Bronchial epithelial cell (primary cell): ENCODE data around the gene UBR1. TPM values are rescaled to one million over a fixed set of nuclear protein-coding genes. Genes with fewer than 3 reads are reported as not detected.
"Not testable (repeated sequence)": the region's sequence is repeated elsewhere in the genome, so short reads cannot be mapped to it uniquely, and the experiment has no call there.

Experiments
- DNase-seq: peaks from one replicate; pipeline ENCODE4 v3.0.0-alpha.2; 2010; ENCODE audit warnings: low read depth
- FAIRE-seq: peaks from 2 replicates; lab custom pipeline; 2011; peaks lifted over from hg19 to GRCh38; lab: Jason Lieb, UNC
- H3K27me3 ChIP-seq: 2 replicates; pipeline ENCODE4 v1.5.1; 2011; ENCODE audit warnings: low read length; ENCODE audit not compliant: control insufficient read depth, insufficient read depth
- H3K36me3 ChIP-seq: 2 replicates; pipeline ENCODE4 v1.5.1; 2011; ENCODE audit warnings: low read length; ENCODE audit not compliant: control insufficient read depth, insufficient read depth
- H3K4me3 ChIP-seq: 2 replicates; pipeline ENCODE4 v1.5.1; 2011; ENCODE audit warnings: mild to moderate bottlenecking, low read depth, low read length, control low read depth
- total RNA-seq: library from RNA; depleted of rRNA; stranded (reverse); fragments of >200 nt; gene quantifications from 2 replicates; pipeline ENCODE4 v1.2.1, GENCODE V29; 2014
- TF ChIP-seq, protein P1 (sequence below): IDR thresholded peaks from 2 replicates; pipeline ENCODE4 v1.5.1; 2011; ENCODE audit warnings: mild to moderate bottlenecking, moderate library complexity, low read length, control low read depth, inconsistent platforms; ENCODE audit not compliant: insufficient read depth, severe bottlenecking

UBR1 gene
- total RNA-seq, 1 donor from 2014 or later, result 18.4 TPM

DNA sequence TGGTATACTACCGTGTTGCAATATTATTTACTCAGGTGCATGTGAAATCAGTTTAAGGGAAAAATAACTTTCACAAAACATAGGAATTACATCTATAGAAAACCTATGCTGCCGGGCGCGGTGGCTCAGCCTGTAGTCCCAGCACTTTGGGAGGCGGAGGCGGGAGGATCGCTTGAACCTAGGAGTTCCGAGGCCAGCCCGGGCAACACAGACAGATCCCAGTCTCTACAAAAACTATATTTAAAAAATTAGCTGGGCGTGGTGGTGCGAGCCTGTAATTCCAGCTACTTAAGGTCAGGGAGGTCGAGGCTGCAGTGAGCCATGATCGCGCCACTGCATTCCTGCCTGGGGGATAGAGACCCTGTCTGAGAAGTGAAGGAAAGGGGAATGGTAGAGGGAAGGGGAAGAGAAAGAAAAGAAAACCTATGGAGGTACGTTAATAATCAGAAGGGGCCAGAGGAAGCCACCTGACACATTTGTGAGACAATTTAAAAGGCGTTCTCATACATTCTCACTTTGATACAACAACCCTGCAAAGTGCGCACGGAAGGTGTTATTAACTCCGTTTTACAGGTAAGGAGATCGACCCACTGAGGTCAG is 27.1 kb upstream of the UBR1 start:
- Histone ChIP-seq H3K36me3 (no peaks in the 10 kb centered on the region), H3K27me3 (no peaks in the 10 kb centered on the region), H3K4me3 (peak overlapping the region; percentile 75)
- no peak for FAIRE-seq
- TF ChIP-seq, protein P1, sequence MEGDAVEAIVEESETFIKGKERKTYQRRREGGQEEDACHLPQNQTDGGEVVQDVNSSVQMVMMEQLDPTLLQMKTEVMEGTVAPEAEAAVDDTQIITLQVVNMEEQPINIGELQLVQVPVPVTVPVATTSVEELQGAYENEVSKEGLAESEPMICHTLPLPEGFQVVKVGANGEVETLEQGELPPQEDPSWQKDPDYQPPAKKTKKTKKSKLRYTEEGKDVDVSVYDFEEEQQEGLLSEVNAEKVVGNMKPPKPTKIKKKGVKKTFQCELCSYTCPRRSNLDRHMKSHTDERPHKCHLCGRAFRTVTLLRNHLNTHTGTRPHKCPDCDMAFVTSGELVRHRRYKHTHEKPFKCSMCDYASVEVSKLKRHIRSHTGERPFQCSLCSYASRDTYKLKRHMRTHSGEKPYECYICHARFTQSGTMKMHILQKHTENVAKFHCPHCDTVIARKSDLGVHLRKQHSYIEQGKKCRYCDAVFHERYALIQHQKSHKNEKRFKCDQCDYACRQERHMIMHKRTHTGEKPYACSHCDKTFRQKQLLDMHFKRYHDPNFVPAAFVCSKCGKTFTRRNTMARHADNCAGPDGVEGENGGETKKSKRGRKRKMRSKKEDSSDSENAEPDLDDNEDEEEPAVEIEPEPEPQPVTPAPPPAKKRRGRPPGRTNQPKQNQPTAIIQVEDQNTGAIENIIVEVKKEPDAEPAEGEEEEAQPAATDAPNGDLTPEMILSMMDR, result no peak
- no peak for DNase-seq

DNA sequence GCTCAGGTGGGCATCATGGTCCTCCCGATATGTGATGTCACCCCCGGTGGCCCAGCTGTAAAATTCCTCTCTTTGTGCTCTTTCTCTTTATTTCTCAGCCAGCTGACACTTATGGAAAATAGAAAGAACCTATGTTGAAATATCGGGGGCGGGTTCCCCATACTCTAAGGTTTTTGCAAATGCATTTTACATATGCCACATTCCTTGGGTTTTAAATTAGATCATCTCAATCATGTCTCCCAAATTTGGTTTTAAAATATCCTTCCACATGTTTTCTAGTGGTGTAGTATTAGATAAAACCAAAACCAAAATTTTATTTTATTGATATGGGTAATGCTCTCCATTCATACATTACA is 23.1 kb upstream of the UBR1 start:
- no peaks in the 10 kb centered on the region for H3K36me3 ChIP-seq
- TF ChIP-seq, protein P1, result no peak
- no peak overlapping the region for H3K4me3 ChIP-seq
- no peaks in the 10 kb centered on the region for H3K27me3 ChIP-seq
- FAIRE-seq, result no peak
- DNase-seq, result no peak

DNA sequence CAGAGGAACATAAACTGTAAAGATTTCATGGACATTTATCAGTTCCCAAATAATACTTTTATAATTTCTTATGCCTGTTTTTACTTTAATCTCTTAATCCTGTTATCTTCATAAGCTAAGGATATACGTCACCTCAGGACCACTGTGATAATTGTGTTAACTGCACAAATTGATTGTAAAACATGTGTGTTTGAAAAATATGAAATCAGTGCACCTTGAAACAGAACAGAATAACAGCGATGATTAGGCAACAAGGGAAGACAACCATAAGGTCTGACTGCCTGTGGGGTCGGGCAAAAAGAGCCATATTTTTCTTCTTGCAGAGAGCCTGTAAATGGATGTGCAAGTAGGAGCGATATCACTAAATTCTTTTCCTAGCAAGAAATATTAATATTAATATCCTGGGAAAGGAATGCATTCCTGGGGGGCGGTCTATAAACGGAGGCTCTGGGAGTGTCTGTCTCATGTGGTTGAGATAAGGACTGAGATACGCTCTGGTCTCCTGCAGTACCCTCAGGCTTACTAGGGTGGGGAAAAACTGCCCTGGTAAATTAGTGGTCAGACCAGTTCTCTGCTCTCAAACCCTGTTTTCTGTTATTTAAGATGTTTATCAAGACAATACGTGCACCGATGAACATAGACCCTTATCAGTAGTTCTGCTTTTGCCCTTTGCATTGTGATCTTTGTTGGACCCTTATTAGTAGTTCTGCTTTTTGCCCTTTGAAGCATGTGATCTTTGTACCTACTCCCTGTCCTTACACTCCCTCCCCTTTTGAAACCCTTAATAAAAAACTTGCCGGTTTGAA is 22.5 kb upstream of the UBR1 start:
- H3K27me3 ChIP-seq, H3K4me3 ChIP-seq, FAIRE-seq, DNase-seq, H3K36me3 ChIP-seq: not testable (repeated sequence)

DNA sequence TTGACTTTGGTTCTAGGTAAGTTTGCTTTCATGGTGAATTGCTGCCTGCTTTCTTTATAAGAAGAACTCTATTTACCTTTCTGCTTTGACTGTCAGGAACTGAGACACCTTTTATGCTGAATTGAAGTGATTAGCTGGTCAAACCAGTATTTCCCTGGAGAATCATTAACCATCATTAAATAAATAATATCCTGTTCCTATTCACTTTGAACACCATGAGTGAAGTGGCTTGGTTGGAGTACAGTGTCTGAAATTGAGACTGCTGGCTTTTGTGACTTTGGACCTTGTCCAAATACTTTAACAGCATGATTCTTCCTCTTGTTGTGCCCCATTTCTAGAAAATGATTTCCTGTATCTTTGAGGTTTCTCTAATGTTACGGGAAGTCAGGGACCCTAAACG is 21.9 kb upstream of the UBR1 start:
- FAIRE-seq (no peak), DNase-seq (no peak)
- Histone ChIP-seq H3K4me3 (no peak overlapping the region), H3K27me3 (no peaks in the 10 kb centered on the region), H3K36me3 (no peaks in the 10 kb centered on the region)
- TF ChIP-seq, protein P1, result no peak

DNA sequence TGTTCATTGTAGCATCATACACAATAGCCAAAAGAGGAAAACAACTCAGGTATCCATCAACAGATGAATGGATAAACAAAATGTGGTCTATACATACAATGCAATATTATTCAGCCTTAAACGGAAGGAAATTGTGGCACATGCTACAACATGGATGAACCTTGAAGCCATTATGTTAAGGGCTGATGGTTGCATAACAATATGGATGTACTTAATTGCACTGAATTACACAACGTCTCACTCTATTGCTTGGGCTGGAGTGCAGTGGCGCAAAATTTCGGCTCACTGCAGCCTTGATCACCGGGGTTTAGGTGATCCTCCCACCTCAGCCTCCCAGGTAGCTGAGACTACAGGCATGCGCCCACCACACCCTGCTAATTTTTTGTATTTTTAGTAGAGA is 20.5 kb upstream of the UBR1 start:
- no peak overlapping the region for H3K4me3 ChIP-seq
- H3K36me3 ChIP-seq, result no peaks in the 10 kb centered on the region
- DNase-seq (no peak), FAIRE-seq (no peak)
- no peaks in the 10 kb centered on the region for H3K27me3 ChIP-seq
- TF ChIP-seq, protein P1, result no peak

DNA sequence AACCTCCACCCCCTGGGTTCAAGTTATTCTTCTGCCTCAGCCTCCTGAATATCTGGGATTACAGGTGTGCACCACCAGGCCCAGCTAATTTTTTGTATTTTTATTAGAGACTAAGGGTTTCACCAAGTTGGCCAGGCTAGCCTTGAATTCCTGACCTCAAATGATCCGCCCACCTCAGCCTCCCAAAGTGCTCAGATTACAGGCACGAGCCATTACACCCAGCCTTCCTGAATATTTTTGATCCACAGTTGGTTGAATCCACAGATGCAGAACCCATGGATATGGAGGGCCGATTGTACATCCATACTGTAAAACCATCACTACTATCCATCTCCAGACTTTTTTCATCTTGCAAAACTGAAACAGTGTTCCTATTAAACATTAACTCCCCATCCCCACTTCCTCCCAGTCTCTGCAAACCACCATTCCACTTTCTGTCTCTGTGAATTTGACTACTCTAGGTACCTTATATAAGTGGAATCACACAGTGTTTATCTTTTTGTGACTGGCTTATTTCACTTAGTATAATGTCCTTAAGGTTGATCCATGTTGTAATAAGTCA is 19.3 kb upstream of the UBR1 start:
- no peak for FAIRE-seq
- TF ChIP-seq, protein P1, result no peak
- H3K4me3 ChIP-seq, result no peak overlapping the region
- no peaks in the 10 kb centered on the region for H3K36me3 ChIP-seq
- H3K27me3 ChIP-seq, result no peaks in the 10 kb centered on the region
- no peak for DNase-seq
